CD4-positive, alpha-beta T cell treated with Interleukin-4 for 1 hour (primary cell): ENCODE results near the gene POU6F2.
"Not testable (repeated sequence)": the region's sequence is repeated elsewhere in the genome, so short reads cannot be mapped to it uniquely, and the experiment has no call there.

Source experiments
- DNase-seq, 2 donors: peaks; one replicate each; pipeline ENCODE4 v3.0.0-alpha.2; 2020 to 2022

Gene POU6F2

DNA sequence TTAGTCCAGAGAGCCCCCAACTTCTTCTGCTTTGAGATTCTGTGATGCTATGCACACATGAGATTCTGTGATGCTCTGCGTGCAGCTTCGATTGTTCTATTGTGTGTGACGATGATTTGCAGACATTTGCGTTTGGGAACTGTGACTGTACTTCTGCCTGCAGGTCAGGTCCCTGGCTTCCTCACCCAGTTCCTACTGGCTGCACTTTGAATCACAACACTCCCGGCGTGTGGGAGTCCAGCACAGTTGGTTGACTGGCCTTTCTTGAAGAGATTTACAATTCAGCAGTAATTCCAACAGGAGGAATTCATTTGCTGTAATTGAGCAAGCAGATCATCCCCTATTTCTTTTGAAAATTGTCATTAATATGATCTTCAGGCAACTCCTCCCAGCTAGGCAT, 336.3 kb downstream of the POU6F2 start:
- DNase-seq: no peak

DNA sequence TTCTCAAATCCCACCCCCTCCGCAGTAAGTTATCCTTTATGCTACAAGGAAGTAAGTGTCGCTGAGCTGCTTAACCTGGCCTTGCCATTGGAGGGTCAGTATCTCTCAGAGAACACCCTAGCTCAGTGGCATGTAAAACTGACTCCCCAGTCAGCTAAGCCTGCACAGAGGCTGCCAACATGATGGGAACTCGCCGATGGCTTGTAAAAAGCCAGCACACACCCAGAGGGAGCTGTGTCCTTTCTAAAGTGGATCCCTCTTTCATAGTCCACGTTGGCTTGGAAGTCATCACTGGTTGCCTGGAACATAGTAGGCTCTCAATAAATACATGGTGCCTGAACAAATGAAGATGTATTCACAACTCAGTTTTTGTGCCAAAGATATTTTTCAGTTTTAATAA, 339.4 kb downstream of the POU6F2 start:
- DNase-seq: no peak

DNA sequence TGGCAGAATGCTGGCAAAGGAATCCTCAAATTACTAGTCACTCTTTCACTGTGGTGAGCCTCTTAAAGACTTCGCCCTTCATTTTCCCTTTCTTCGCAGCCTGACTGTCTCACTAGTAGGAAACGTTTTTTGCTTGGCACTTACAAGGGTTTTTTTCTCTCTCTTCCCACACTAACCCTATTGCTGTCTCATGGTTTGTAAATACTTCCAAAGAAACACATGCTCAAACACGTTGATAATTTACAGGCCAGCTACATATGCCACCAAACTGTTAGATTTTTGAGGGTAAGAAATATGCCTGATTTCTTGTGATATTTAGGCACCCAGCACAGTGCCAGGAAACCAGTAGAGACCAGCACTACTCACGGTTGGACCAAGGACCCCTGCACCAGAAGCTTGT, 340.2 kb downstream of the POU6F2 start:
- no peak for DNase-seq

GRCh38 chr7:39321245-39321644, 343.5 kb downstream of the POU6F2 start:
- DNase-seq: no peak

GRCh38 chr7:39321909-39322498, 344.3 kb downstream of the POU6F2 start:
- DNase-seq: no peak

DNA sequence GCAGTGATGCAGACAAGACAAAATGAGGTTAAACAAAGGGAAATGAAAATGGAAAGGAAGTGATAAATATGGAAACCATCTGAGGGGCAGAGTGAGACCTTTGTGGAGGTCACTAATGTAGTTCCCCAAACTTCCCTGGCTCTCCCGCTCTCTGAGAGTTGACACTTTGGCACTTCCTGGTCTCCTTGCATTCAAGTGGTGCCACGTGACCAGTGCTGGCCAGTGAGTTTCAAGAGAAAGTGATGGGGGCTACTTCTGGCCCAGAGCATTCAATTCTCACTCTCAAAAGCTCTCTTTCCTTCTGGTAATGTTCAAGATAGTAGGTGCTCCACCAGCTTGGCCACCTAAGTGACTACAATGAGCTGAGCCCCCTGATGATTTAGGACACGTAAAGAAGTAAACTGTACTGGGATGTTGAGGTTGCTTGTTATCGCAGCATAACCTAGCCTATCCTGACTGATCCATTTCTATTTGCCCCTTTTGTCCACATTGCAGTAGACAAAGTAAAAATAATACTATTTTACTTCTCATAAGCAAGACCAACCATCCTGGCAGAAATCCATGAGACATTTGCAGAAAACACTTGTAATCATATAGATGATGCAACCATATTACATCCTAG, 346.5 kb downstream of the POU6F2 start:
- DNase-seq: no peak

DNA sequence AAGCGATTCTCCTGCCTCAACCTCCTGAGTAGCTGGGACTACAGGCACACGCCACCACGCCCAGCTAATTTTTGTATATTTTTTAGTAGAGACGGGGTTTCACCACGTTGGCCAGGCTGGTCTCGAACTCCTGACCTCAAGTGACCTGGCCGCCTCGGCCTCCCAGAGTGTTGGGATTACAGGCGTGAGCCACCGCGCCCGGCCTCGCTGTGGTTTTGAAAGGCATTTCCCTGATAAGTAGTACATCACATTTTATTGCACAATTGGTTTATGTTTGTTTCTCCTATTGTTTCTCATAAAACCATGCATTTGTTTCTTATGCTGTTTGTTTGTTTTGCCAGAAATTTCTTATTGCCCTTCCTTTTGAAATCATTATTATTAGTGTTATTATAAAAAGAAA, 353.9 kb downstream of the POU6F2 start:
- not testable (repeated sequence) for DNase-seq

DNA sequence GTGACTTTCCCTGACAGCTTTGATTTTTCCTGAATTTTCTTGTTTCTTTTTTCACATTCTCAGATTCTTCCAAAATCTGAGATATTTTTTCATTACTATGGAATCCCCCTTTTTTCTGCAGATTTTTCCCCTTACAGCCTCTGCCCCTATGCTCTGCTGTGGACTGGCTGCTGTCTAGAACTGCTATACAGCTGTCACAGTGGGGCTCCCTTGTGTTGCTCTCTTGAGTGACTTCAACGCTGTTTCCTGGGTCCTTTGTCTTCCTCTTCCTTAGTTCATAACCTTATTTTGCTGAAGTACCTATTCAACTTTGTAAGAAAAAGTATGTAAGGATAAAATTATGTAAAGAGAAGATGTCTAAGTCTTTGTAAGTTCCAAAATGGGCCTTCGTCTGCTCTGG, 354.4 kb downstream of the POU6F2 start:
- no peak for DNase-seq

- DNase-seq: no peak
These were observed 356.0 kb downstream of the POU6F2 start for GRCh38 chr7:39333701-39334100.

- DNase-seq: no peak
These were observed 358.7 kb downstream of the POU6F2 start for GRCh38 chr7:39336442-39336841.

GRCh38 chr7:39338716-39339115, 361.0 kb downstream of the POU6F2 start:
- DNase-seq: no peak

DNA sequence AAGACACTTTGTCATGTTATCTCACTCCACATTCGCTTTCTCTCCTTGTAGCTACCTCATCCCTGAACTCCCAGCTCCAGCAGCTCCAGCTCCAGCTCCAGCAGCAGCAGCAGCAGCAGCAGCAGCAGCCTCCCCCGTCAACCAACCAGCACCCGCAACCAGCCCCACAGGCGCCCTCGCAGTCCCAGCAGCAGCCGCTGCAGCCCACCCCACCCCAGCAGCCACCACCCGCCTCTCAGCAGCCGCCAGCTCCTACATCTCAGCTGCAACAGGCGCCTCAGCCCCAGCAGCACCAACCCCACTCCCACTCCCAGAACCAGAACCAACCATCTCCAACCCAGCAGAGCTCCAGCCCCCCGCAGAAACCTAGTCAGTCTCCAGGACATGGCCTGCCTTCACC, 361.9 kb downstream of the POU6F2 start:
- no peak for DNase-seq

DNA sequence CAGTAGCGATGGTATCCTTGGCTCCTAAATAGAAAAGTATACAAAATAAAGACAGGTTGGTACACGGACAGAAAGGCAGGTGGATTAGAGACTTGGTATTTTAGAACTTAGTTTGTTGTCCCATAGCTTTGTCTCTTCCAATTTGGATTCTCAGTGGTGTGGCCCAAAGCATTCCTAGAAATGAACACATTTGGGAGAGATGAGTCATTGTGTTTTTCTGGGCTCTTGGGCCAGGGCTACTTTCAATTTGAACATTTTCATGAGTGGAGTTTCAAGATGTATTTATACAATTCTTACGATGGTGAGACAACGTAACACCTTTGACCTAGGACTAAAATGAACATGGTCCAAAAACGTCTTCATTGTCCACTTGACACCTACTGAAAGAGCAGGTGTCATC, 363.4 kb downstream of the POU6F2 start:
- DNase-seq: no peak

DNA sequence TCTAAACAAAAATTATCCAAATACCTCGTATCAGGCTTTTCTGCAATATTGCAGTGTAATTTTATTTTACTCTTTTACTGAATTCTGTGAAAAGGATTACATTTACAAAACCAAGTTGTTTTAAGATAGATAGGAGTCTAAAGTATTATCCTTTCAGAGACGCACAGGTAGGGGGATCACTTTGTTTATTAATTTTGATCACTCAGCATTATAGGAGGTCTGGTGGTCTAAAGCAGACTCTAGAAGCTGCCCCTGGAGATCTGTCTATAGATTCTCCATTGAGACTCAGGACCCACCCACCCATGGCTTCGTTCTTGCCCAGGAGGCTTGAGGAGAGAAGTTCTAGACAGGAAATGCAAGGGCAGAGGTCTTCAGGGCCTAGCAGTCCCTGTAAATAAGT, 365.1 kb downstream of the POU6F2 start:
- DNase-seq: no peak

DNA sequence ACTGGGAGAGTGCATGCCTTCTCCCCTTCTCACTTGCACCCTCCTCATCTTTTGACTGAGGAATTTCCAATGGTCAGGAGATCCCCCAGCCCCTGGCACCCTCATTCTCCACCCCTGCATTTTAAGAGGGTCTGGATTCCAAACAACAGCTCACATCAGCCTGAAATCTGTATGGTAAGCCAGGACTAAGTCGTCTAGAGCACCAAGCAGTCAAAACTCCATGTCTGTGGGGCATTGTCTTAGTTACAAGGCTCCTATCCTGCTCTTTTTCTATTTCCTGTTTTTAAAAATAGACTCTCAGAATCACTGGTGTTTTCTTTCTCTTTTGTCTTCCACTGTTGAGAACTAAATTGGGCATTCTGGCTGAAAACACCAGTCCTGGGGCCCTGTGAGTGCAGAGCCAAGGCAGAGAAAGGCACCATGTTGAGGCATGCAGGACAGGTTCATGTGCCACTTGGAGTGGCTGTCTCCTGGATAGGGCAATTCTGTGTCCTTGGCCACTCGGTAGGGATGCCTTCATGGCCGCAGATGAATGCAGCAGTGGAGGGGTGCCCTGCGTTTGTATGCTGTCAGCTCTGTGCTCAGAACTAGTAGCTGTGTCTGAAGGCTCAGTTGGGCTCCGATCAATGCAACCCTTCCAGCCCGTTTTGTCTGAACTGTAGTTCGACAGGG, 371.9 kb downstream of the POU6F2 start:
- no peak for DNase-seq

DNA sequence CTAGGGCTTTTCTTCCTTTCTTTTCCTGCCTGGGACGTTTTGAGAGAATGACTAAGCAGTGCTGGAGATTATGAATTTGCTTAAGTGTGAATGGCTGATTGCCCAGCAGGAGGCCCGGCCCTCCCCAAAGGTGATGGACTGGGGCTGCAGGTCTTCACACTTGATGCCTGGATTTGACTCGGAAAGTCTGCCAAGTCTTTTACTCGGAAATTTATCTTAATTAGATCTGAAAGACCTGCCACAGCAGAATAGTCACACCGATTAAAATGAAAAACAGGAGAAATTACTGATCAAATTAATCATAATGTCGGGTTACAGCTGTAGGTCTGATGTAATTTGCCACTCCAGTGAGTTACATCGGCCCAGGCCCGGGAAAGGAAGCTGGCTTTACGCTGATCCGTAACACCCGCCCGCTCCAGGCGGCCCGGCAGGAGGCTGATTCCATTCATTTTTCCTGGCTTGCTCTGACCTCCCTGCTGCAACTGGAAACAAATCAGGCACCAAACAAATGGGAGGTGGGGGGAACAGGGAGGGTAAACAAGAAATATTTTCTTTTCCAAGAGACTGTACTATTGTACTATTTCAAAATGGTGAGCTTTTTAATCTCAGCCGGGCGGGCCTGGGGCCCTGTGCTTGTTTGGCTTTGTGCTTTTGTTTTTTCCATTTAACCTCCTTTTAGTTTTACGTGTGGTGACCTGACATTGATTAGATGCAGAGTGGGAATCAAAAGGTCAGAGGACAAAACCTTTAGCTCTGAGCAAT, 376.1 kb downstream of the POU6F2 start:
- no peak for DNase-seq

DNA sequence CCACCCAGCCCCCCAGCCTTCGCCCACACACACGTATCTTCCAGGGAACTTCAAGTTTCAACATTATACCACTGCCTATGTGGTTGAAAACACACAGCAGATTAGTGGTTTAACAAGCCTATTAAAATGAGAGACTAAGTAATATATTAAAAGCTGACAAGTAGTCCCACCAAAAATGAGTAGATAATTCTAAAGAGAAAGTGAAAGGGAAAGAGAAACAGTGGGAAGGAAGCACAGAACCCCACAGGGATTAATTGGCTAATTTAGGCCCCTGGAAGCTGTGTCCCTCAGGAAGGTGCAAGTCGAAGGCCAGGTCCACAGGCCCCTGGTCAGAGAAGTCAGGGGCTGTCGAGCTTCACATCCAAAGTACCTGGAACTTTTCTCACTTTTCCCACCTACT, 378.0 kb downstream of the POU6F2 start:
- DNase-seq: no peak

DNA sequence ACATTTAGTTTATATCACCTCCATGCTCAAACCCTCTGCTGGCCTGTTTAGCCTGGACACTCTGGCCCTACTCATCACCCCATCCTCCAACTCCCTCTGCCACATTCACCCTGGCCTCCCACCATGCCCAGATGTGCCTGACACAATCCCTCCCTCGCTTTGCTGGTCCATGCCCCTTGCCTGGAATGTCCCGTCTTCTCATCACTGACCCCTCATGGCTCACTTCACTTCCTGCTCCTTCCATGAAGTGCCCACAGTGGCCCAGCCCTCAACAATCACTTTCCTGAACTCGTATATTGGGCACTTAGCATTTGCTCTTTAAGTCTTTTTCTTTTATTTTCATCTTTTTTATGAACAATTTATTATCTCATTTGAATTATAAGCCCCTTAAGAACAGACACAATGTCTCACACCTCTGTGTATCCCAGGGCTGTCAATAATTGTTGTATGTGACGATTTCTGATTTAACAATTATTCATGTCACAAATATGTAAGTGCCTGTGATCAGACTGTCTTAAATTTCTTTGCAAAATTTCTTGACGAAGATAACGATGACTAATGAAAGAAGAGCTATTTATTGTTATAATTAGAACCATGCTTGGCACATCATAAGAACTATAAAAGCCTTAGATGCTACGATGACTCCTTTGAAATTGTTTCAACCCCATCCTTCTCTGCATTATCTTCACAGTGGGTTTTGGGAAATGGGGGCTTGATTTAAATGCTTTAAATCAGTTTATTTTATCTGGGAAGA, 378.6 kb downstream of the POU6F2 start:
- no peak for DNase-seq

- no peak for DNase-seq
These were observed 379.9 kb downstream of the POU6F2 start for GRCh38 chr7:39357648-39358047.

- no peak for DNase-seq
These were observed 382.3 kb downstream of the POU6F2 start for GRCh38 chr7:39360038-39360437.

GRCh38 chr7:39360766-39361165, 383.1 kb downstream of the POU6F2 start:
- DNase-seq: no peak

GRCh38 chr7:39365751-39366295, 388.1 kb downstream of the POU6F2 start:
- DNase-seq: no peak

DNA sequence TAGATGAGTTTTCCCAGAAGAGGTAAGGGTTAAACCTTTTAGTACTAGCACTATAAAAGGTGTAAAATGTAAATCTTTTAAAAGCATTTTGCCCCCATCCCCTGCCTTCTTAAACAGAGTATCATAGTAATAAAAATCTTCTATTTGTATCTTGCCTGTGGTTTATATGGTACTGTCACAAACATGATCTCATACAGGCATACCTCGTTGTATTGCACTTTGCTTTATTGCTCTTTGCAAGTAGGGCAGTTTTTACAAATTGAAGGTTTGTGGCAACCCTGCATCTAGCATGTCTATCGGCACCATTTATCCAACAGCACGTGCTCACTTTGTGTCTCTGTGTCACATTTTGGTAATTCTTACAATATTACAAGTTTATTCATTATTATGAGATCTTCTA, 389.7 kb downstream of the POU6F2 start:
- DNase-seq: no peak
